GM23248 (cell line): ENCODE measurements around the gene CEP295NL. TPM values are rescaled to one million over a fixed set of nuclear protein-coding genes. Genes with fewer than 3 reads are reported as not detected.

Source experiments
- DNase-seq: peaks from one replicate; pipeline ENCODE4 v3.0.0-alpha.2; 2015
- H2AFZ ChIP-seq: fragments of 200-600 bp; sonication (generic); 2 replicates; pipeline ENCODE4 v1.6.1; 2016; ENCODE audit warnings: antibody characterized with exemption
- H3F3A ChIP-seq: fragments of 200-600 bp; sonication (generic); 2 replicates; pipeline ENCODE4 v1.6.1; 2016; ENCODE audit warnings: mild to moderate bottlenecking, antibody characterized with exemption, mixed run types; ENCODE audit not compliant: insufficient read depth
- H3K27ac ChIP-seq: fragments of 200-600 bp; sonication (generic); 2 replicates; pipeline ENCODE4 v1.5.1; 2016; ENCODE audit warnings: mild to moderate bottlenecking
- H3K27me3 ChIP-seq: fragments of 200-600 bp; sonication (generic); replicated peaks from 2 replicates; pipeline ENCODE4 v1.6.1; 2016; ENCODE audit warnings: mild to moderate bottlenecking; ENCODE audit not compliant: insufficient read depth
- H3K36me3 ChIP-seq: fragments of 200-600 bp; sonication (generic); 2 replicates; pipeline ENCODE4 v1.6.1; 2016; ENCODE audit warnings: low read depth, mild to moderate bottlenecking
- H3K4me1 ChIP-seq: fragments of 200-600 bp; sonication (generic); 2 replicates; pipeline ENCODE4 v1.6.1; 2016; ENCODE audit warnings: mild to moderate bottlenecking; ENCODE audit not compliant: insufficient read depth
- H3K4me2 ChIP-seq: fragments of 200-600 bp; sonication (generic); one replicate; pipeline ENCODE4 v1.6.1; 2016; ENCODE audit warnings: mild to moderate bottlenecking; ENCODE audit not compliant: unreplicated experiment
- H3K4me3 ChIP-seq: fragments of 200-600 bp; sonication (generic); 2 replicates; pipeline ENCODE4 v1.5.1; 2016; ENCODE audit warnings: mild to moderate bottlenecking
- H3K79me2 ChIP-seq: fragments of 200-600 bp; sonication (generic); 2 replicates; pipeline ENCODE4 v1.6.1; 2016; ENCODE audit warnings: mild to moderate bottlenecking; ENCODE audit not compliant: insufficient read depth
- H3K9ac ChIP-seq: fragments of 200-600 bp; sonication (generic); 2 replicates; pipeline ENCODE4 v1.6.1; 2016; ENCODE audit warnings: mild to moderate bottlenecking
- H3K9me2 ChIP-seq: fragments of 200-600 bp; sonication (generic); 2 replicates; pipeline ENCODE4 v1.6.1; 2016; ENCODE audit warnings: mixed run types, mild to moderate bottlenecking, moderate library complexity; ENCODE audit not compliant: insufficient read depth
- H3K9me3 ChIP-seq: fragments of 200-600 bp; sonication (generic); one replicate; pipeline ENCODE4 v1.6.1; 2017; ENCODE audit warnings: low read depth
- H4K20me1 ChIP-seq: fragments of 200-600 bp; sonication (generic); 2 replicates; pipeline ENCODE4 v1.6.0; 2016; ENCODE audit not compliant: insufficient read depth
- EZH2 ChIP-seq: fragments of 200-600 bp; sonication (generic); IDR thresholded peaks from 2 replicates; pipeline ENCODE4 v1.6.1; 2018; ENCODE audit warnings: antibody characterized with exemption, mild to moderate bottlenecking; ENCODE audit not compliant: insufficient read depth, poor library complexity, severe bottlenecking
- EZH2phosphoT487 ChIP-seq: fragments of 200-600 bp; sonication (generic); IDR thresholded peaks from 2 replicates; pipeline ENCODE4 v1.6.1; 2018; ENCODE audit warnings: antibody characterized with exemption, moderate library complexity, mild to moderate bottlenecking, low read depth; ENCODE audit not compliant: insufficient read depth
- WGBS, 2 experiments: methylation state at CpG; one replicate each; pipeline ENCODE4 v1.1.6; 2015 to 2017; ENCODE audit warnings: low lambda C conversion rate in 2 of 2, low coverage in 1 of 2; ENCODE audit errors: missing lambda C conversion rate in 2 of 2; 5-methylcytosine and 5-hydroxymethylcytosine counted together
- in situ Hi-C: fragments of 300-500 bp; cut with MboI; formaldehyde crosslinking; loops from 2 replicates; pipeline ENCODE4 v1.15.0; 2020
- polyA plus RNA-seq: library from polyadenylated mRNA; unstranded; fragments of >200 nt; fragmentation: Nextera tagmentation; extraction: Ambion mirVana; gene quantifications from 2 replicates; pipeline ENCODE4 v1.2.1, GENCODE V29; 2016
- total RNA-seq: library from RNA; depleted of rRNA; stranded (reverse); fragments of >200 nt; shearing (Covaris generic); gene quantifications from 2 replicates; pipeline ENCODE4 v1.2.3, GENCODE V29; 2014

The CEP295NL gene
- total and polyA plus RNA-seq, 2 experiments from 2014 or later: 0.11 to 0.14 TPM

GRCh38 chr17:78899361-78900260 is 3.4 kb downstream of the CEP295NL start:
- Histone ChIP-seq H3K27ac (no peak overlapping the region), H3F3A (peaks cover 22% of the 10 kb centered on the region), H3K4me1 (peaks cover 23% of the 10 kb centered on the region), H3K27me3 (no peaks in the 10 kb centered on the region), H4K20me1 (0 out of 2 replicates have a peak, but pooled peaks cover 4% of the 10 kb centered on the region), H3K79me2 (peaks cover 100% of the 10 kb centered on the region), H3K9me2 (no peaks in the 10 kb centered on the region), H3K36me3 (peaks cover 22% of the 10 kb centered on the region; the same call in 1 of the 2 replicates), H2AFZ (no peak overlapping the region), H3K9me3 (no peaks in the 10 kb centered on the region), H3K4me2 (no peak overlapping the region), H3K9ac (no peak overlapping the region), H3K4me3 (no peak overlapping the region)
- in situ Hi-C loops: no loop called here
- 49 to 50% methylated on average over 17 to 18 of the region's 18 CpGs for WGBS, 2 experiments
- TF ChIP-seq EZH2 (no peak), EZH2phosphoT487 (no peak)
- DNase-seq: peak; percentile 36

DNA sequence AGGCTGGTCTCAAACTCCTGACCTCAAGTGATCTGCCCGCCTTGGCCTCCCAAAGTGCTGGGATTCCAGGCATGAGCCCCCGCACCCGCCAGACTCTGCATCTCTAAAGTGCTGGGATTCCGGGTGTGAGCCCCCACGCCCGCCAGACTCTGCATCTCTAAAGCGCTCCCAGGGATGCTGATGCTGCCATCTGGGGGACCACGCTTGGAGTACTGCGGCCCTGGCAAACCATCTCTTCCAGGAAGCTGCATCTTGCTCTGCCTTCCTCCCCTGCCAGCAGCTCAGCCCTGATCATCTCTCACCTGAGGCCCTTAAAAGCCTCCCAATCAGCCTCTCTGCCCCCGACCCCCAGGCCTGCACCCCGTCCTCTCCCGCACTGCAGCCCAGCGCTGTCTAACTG is 4.1 kb downstream of the CEP295NL start:
- Histone ChIP-seq H3K4me1 (peaks cover 23% of the 10 kb centered on the region), H3K4me2 (no peak overlapping the region), H3K79me2 (peaks cover 100% of the 10 kb centered on the region), H3K9me3 (no peaks in the 10 kb centered on the region), H3K4me3 (no peak overlapping the region), H3K9ac (no peak overlapping the region), H3F3A (peaks cover 29% of the 10 kb centered on the region), H3K36me3 (peaks cover 21% of the 10 kb centered on the region; the same call in 1 of the 2 replicates), H3K27me3 (no peaks in the 10 kb centered on the region), H4K20me1 (peaks cover 1% of the 10 kb centered on the region; the same call in 1 of the 2 replicates), H3K27ac (no peak overlapping the region), H3K9me2 (no peaks in the 10 kb centered on the region), H2AFZ (no peak overlapping the region)
- in situ Hi-C loops: no loop called here
- no peak for DNase-seq
- TF ChIP-seq EZH2 (no peak), EZH2phosphoT487 (no peak)
- 91 to 94% methylated on average over 13 of the region's 13 CpGs for WGBS, 2 experiments

DNA sequence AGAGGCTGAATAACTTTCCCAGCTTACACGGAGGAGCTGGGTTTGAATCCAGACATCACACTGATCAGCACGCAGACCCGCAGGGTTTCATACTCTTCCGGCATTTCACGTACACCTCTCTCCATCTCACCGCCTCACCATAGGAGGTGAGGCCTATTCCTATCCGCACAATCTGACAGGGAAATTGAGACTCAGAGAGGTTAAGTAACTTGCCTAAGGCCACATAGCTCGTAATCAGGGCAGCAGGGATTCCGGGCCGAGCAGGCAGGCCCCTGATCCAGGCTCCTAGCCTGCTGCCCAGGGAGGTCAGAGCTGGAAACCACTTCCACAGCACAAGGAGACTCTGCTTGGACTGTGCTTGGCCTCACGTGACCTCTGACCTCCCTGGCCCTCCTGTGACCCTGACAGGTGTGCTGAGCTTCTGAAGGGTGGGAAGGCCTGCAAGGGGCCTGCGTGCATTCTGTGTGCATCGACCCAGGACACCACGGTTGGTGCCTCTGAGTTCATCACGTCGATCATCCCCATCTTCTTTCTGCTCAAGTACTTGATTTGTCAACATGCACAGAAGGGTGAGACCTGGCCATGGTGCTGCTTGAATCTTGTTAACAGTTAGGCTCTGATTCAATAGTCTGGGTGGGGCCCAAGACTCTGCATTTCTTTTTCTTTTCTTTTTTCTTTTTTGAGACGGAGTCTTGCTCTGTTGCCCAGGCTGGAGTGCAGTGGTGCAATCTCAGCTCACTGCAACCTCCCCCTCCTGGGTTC is 4.7 kb downstream of the CEP295NL start:
- 59 to 61% methylated on average over 17 of the region's 17 CpGs for WGBS, 2 experiments

GRCh38 chr17:78897664-78898047 is 5.3 kb downstream of the CEP295NL start:
- H4K20me1 ChIP-seq: no peaks in the 10 kb centered on the region; the same call in 1 of the 2 replicates
- H3K9me3 ChIP-seq: no peaks in the 10 kb centered on the region
- DNase-seq: peak; percentile 48
- H3K4me1 ChIP-seq: peaks cover 23% of the 10 kb centered on the region
- H3K27ac ChIP-seq: peak overlapping the region; percentile 20; the same call in 1 of the 2 replicates
- peaks cover 38% of the 10 kb centered on the region for H3F3A ChIP-seq
- TF ChIP-seq EZH2 (no peak), EZH2phosphoT487 (no peak)
- no peaks in the 10 kb centered on the region for H3K9me2 ChIP-seq
- no peak overlapping the region for H2AFZ ChIP-seq
- no peak overlapping the region for H3K4me2 ChIP-seq
- 18 to 27% methylated on average over 7 of the region's 7 CpGs for WGBS, 2 experiments
- H3K27me3 ChIP-seq: no peaks in the 10 kb centered on the region
- peak overlapping the region; percentile 27; the same call in 1 of the 2 replicates for H3K9ac ChIP-seq
- in situ Hi-C loops: no loop called here
- peaks cover 14% of the 10 kb centered on the region; the same call in 1 of the 2 replicates for H3K36me3 ChIP-seq
- H3K4me3 ChIP-seq: no peak overlapping the region
- peaks cover 100% of the 10 kb centered on the region for H3K79me2 ChIP-seq

More for the DNA sequence above, 4.7 kb downstream of the CEP295NL start:
- peak; percentile 43 for DNase-seq
- Histone ChIP-seq H3K27ac (peak overlapping the region; percentile 20; the same call in 1 of the 2 replicates), H3K27me3 (no peaks in the 10 kb centered on the region), H3K4me3 (no peak overlapping the region), H3K4me1 (peaks cover 23% of the 10 kb centered on the region), H3K36me3 (peaks cover 14% of the 10 kb centered on the region; the same call in 1 of the 2 replicates), H3F3A (peaks cover 35% of the 10 kb centered on the region), H3K79me2 (peaks cover 100% of the 10 kb centered on the region), H2AFZ (no peak overlapping the region), H3K9me3 (no peaks in the 10 kb centered on the region), H3K4me2 (no peak overlapping the region), H4K20me1 (no peaks in the 10 kb centered on the region; the same call in 1 of the 2 replicates), H3K9me2 (no peaks in the 10 kb centered on the region), H3K9ac (peak overlapping the region; percentile 27; the same call in 1 of the 2 replicates)
- TF ChIP-seq EZH2phosphoT487: no peak
- TF ChIP-seq EZH2: no peak
- in situ Hi-C loops: no loop called here
